Activated gamma-delta T cell treated with anti-CD3 and anti-CD28 coated beads, Interleukin-2, amount 50 U/mL, for 16 hours (primary cell): ENCODE measurements around the gene REEP1.
"Not testable (repeated sequence)": the region's sequence is repeated elsewhere in the genome, so short reads cannot be mapped to it uniquely, and the experiment has no call there.

Experiments
- DNase-seq: peaks from one replicate; pipeline ENCODE4 v3.0.0-alpha.2; 2020; ENCODE audit warnings: low read depth

The REEP1 gene

DNA sequence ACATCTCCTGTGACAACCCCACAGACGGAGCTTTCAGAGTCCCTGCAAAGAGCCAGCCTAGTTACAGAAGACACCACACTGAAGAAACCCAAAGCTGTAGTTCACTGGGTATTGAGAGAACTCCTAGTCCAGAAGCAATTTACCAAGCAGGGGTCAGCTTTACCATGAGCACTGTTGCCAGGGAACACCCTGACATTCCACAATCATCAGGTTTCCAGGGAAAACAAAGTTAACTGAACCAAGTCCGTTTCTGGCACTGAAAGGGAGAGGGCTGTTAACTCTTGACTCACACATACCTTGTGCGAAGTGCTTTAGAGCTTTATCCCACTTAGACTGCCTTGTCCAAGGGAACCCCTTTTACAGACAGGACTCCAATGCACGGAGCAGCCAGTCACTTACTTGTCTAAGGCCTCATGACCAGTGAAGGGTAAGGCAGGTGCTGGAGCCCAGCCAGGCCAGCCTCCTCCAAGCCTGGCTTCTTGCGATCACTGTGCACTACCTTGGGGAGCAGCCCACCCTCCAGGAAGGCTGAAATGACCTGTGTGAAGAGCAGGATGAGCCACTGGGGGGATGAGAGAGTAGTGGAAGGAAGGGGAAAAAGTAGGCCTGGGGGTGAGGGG lies 53.9 kb downstream of the REEP1 start:
- no peak for DNase-seq

DNA sequence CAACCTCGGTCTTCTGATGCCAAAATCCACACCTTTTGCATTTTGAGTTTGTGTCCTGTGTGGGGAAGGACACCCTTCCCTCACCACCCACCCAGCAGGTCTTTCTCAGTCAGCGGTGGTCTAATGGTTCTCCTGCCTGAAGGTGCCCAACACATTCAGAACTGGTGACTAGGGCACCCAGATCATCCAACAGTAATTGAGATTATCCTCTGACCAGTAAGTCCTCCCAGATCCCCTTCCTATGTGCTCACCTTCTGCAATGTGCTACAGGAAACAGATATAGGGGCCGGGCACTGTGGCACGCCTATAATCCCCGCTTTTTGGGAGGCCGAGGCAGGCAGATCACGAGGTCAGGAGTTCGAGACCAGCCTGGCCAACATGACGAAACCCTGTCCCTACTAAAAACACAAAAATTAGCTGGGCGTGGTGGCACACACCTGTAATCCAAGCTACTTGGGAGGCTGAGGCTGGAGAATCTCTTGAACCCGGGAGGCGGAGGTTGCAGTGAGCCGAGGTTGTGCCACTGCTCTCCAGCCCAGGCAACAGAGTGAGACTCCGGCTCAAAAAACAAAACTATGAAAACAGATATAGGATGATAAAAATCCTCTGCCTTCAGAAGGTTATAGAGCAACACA lies 56.2 kb downstream of the REEP1 start:
- no peak for DNase-seq

GRCh38 chr2:86280191-86280667 lies 57.2 kb downstream of the REEP1 start:
- no peak for DNase-seq

- DNase-seq, result no peak
These were observed 61.5 kb downstream of the REEP1 start for GRCh38 chr2:86275962-86276361.

GRCh38 chr2:86275384-86275799 lies 62.0 kb downstream of the REEP1 start:
- no peak for DNase-seq

DNA sequence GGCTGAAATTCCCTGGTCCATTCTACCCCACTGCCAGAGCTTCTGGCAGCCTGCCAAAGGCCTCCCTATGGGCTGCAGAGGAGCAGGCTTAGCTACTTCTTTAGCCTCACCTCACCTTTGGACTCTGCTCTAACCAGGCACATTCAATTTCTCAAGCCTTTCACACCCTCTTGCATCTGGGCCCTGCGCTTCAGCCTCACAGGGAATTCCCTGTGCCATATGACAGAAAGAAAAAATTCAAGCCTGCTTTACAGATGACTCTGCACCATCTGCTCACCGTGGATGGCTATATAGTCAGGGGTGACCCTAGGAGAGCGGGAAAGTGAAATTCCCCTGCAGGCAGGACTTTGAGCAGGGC lies 62.5 kb downstream of the REEP1 start:
- no peak for DNase-seq

DNA sequence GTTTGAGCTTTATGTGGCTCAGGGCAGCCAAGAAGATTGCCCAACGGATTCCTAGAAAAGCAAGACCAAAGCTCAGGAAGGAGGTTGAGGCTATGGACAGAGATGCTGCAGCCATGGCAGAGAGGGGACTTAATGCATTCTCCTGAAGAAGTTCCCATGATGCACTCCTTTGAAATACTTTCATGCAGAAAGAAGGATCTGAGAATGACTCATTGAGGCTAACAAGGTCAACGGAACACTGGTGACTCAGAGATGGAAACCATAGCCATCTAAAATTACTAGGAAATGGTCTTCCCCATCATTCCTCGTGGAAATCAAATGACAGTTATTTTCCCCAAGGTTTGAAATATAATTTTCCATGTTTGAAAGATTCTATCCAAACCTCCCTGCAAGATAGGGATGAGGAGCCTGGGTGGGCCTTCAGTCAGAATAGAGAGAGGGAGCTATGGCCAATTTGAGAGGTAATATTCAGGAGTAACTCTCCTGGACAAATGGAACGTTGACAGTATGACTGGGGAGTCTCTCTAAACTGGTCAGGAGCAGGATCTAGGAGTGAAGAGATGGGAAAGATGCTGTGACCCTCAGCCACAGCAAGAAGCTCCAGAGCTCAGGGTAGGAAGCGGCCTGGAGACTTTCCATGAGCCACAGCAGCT lies 63.0 kb downstream of the REEP1 start:
- no peak for DNase-seq

DNA sequence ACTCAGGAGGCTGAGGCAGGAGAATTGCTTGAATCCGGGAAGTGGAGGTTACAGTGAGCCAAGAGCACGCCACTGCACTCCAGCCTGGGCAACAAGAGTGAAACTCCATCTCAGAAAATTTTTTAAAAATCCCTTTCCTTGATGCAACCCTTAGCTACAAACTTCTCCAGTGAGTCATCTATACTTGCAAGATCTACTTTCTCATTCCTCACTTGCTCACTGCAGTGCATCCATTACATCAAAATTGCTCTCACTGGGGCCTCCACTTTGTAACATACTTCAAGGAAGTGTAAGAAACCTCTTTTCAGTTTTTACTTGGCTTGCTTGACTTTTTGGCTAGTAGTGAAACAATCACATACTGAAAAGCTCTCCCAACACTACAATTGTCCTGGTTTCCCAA lies 65.3 kb downstream of the REEP1 start:
- no peak for DNase-seq

DNA sequence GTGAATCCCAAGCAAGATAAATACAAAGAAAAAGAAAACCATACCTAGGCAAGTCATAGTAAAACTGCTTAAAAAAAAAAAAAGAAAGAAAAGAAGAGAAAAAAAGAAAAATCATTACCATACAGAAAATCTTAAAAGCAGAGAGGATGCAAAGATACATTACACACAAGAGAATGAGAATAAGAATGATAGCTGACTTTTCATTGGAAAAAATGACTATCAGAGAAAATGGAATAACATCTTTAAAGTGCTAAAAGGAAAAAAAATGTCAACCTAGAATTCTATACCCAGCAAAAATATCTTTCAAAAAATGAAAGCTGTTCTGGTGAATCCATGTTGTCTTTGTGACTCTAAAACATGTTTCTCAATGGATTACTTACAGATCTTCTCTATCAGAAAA lies 66.2 kb downstream of the REEP1 start:
- no peak for DNase-seq

- DNase-seq, result no peak
These were observed 73.5 kb downstream of the REEP1 start for GRCh38 chr2:86263956-86264355.

- DNase-seq, result no peak
These were observed 76.4 kb downstream of the REEP1 start for GRCh38 chr2:86260978-86261377.

- DNase-seq, result no peak
These were observed 79.3 kb downstream of the REEP1 start for GRCh38 chr2:86258106-86258505.

DNA sequence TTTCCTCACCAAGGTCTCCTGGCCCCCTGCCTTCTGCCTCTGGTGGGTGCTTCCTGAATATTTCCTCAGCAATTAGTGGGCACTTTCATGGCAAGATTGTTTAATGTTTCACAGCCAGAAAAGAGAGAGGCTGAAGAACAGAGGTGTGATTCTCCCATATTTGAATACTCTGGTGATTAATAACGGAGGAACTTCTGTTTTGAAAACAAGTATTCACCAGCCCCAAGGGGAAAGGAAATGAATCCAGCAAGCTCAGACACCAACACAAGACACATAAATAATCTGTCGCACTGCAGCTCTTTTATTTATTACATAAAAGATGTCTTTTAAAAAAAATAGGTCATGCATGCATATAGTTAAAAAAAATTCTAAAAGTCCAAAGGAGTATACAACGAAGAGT lies 80.4 kb downstream of the REEP1 start:
- DNase-seq, result no peak

DNA sequence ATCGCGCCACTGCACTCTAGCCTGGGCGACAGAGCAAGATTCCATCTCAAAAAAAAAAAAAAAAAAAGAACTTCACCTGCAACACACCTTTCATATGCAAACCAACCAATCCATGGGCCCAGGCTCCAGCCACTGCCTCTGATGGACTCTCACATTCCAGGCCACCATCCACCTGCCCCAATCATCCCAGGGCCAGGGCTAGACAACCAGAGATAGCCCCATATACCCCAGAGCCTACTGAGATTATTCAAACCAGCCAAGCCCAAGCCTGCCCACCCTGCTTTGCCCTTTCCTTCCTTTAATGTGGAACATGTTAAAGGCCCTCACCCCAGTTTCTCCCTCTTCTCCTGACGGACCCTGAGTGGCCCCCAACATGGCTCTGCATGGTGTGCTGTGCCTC lies 81.1 kb downstream of the REEP1 start:
- DNase-seq, result no peak

- DNase-seq, result no peak
These were observed 82.6 kb downstream of the REEP1 start for GRCh38 chr2:86254576-86255538.

- no peak for DNase-seq
These were observed 84.0 kb downstream of the REEP1 start for GRCh38 chr2:86253424-86253823.

- DNase-seq, result no peak
These were observed 85.6 kb downstream of the REEP1 start for GRCh38 chr2:86251840-86252266.

- DNase-seq, result no peak
These were observed 87.6 kb downstream of the REEP1 start for GRCh38 chr2:86249579-86250391.

- no peak for DNase-seq
These were observed 88.2 kb downstream of the REEP1 start for GRCh38 chr2:86249176-86249575.

DNA sequence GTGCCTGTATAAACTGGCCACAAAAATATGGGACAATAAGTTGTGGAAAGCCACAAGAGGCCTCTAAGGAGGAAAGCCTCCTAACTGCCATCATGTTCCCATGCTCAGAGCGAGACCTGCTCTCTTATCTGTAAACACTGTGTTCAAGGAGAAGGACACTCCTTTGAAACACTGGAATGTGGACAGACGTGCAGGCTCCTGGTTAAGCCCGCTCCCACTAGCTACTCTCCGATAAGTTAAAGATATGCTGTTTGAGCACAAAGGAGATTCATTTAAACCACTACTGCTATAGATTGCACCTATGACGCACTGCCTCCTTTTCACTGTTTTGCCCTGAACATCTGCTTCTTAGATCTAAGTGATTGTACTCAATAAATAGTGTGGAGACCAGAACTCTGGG lies 92.2 kb downstream of the REEP1 start:
- not testable (repeated sequence) for DNase-seq

- DNase-seq, result not testable (repeated sequence)
These were observed 92.6 kb downstream of the REEP1 start for GRCh38 chr2:86244781-86245180.
